Activated T-cell treated with anti-CD3 and anti-CD28 coated beads, Interleukin-2, amount 50 U/mL, for 72 hours (primary cell): ENCODE measurements around the gene TAOK3. TPM values are rescaled to one million over a fixed set of nuclear protein-coding genes. Genes with fewer than 3 reads are reported as not detected.
"Not testable (repeated sequence)": the region's sequence is repeated elsewhere in the genome, so short reads cannot be mapped to it uniquely, and the experiment has no call there.

Experiments used
- ATAC-seq, 2 donors: fragments of 150-1000 bp; cut with Tn5 transposase; replicated peaks in 1 of 2; 2 replicates each; pipeline ENCODE4 v1.10.0; 2021; ENCODE audit warnings: moderate library complexity in 2 of 2, mild to moderate bottlenecking in 1 of 2
- DNase-seq, 2 donors: peaks; one replicate each; pipeline ENCODE4 v3.0.0; 2021 to 2022; ENCODE audit warnings: mixed read lengths in 1 of 2
- H3K27ac Mint-ChIP-seq: one replicate; pipeline ENCODE4 v1.8.0; 2022; ENCODE audit warnings: mild to moderate bottlenecking, moderate library complexity, mixed read lengths
- H3K27me3 Mint-ChIP-seq: one replicate; pipeline ENCODE4 v1.8.0; 2022; ENCODE audit warnings: low read depth, mixed read lengths
- H3K36me3 Mint-ChIP-seq, 2 donors: one replicate each; pipeline ENCODE4 v1.8.0; 2022; ENCODE audit warnings: mixed read lengths in 2 of 2, mild to moderate bottlenecking in 1 of 2; ENCODE audit not compliant: insufficient read depth in 2 of 2
- H3K4me1 Mint-ChIP-seq: one replicate; pipeline ENCODE4 v1.8.0; 2022; ENCODE audit warnings: low read depth, mixed read lengths
- H3K4me3 Mint-ChIP-seq, 2 donors: one replicate each; pipeline ENCODE4 v1.8.0; 2022; ENCODE audit warnings: mild to moderate bottlenecking in 2 of 2, mixed read lengths in 2 of 2, moderate library complexity in 2 of 2
- H3K9me3 Mint-ChIP-seq, 2 donors: one replicate each; pipeline ENCODE4 v1.8.0; 2022; ENCODE audit warnings: mixed read lengths in 2 of 2
- total RNA-seq, 2 donors: library from RNA; stranded (reverse); gene quantifications; one replicate each; pipeline ENCODE4 v1.2.3, GENCODE V29; 2022

The TAOK3 gene
- total RNA-seq, 2 donors from 2014 or later: 46.8 to 49.2 TPM

DNA sequence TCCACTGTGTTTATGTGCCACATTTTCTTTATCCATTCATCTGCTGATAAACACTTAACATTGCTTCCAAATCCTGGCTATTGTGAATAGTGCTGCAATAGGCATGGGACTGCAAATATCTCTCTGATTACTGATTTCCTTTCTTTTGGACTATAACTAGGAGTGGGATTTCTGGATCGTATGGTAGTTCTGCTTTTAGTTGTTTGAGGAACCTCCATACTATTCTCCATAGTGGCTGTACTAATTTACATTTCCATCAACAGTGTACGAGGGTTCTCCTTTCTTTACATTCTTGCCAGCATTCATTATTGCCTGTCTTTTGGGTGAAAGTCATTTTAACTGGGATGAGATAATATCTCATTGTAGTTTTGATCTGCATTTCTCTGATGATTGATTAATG is 47.6 kb downstream of the TAOK3 start:
- no peak for DNase-seq
- H3K4me1 Mint-ChIP-seq: peaks cover 9% of the 10 kb centered on the region
- no peak overlapping the region for H3K27ac Mint-ChIP-seq
- no peak overlapping the region for H3K4me3 Mint-ChIP-seq
- H3K9me3 Mint-ChIP-seq: no peaks in the 10 kb centered on the region
- H3K27me3 Mint-ChIP-seq: no peaks in the 10 kb centered on the region
- H3K36me3 Mint-ChIP-seq: peaks cover 0 to 2% of the 10 kb centered on the region in 2 donors
- ATAC-seq: no peak

DNA sequence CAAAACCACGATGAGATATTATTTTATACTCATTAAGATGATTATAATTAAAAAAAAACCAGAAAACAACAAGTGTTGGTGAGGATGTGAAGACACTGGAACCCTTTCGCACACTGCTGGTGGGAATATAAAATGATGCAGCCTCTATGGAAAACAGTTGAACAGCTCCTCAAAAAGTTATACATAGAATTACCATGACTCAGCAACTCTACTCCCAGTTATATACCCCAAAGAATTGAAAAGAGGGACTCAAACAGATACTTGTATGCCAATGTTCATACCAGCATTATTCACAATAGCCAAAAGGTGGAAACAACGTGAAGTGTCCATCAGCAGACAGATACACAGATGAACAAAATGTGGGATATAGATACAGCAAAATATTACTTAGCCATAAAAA is 53.1 kb downstream of the TAOK3 start:
- Mint-ChIP-seq H3K4me3 (no peak overlapping the region), H3K36me3 (peaks cover 4 to 10% of the 10 kb centered on the region in 2 donors), H3K9me3 (peaks cover 0 to 3% of the 10 kb centered on the region in 2 donors), H3K4me1 (no peaks in the 10 kb centered on the region), H3K27me3 (no peaks in the 10 kb centered on the region), H3K27ac (no peak overlapping the region)
- DNase-seq: no peak
- no peak for ATAC-seq

DNA sequence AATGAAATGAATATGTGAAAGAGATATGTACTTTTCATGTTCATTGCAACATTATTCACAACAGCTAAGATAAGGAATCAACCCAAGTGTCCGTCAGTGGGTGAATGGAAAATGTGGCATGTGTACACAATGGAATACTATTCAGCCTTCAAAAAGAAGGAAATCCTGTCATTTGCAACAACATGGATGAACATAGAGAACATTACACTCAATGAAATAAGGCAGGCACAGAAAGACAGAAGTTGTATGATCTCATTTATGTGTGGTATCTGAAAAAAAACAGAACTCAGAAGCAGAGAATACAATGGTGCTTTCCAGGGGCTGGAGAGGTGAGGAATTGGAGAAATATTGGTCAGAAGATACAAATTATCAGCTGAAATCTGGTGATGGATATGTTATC is 54.0 kb downstream of the TAOK3 start:
- ATAC-seq: no peak
- no peaks in the 10 kb centered on the region for H3K27me3 Mint-ChIP-seq
- no peak overlapping the region for H3K27ac Mint-ChIP-seq
- peaks cover 0 to 3% of the 10 kb centered on the region in 2 donors for H3K9me3 Mint-ChIP-seq
- DNase-seq: no peak
- peaks cover 4 to 10% of the 10 kb centered on the region in 2 donors for H3K36me3 Mint-ChIP-seq
- H3K4me3 Mint-ChIP-seq: no peak overlapping the region
- H3K4me1 Mint-ChIP-seq: peaks cover 4% of the 10 kb centered on the region

- H3K4me1 Mint-ChIP-seq: peaks cover 12% of the 10 kb centered on the region
- no peak overlapping the region for H3K4me3 Mint-ChIP-seq
- DNase-seq: no peak
- H3K36me3 Mint-ChIP-seq: peaks cover 4 to 10% of the 10 kb centered on the region in 2 donors
- H3K9me3 Mint-ChIP-seq: peaks cover 0 to 3% of the 10 kb centered on the region in 2 donors
- no peak overlapping the region for H3K27ac Mint-ChIP-seq
- no peak for ATAC-seq
- no peaks in the 10 kb centered on the region for H3K27me3 Mint-ChIP-seq
Measured at GRCh38 chr12:118317729-118318128, 55.0 kb downstream of the TAOK3 start.

DNA sequence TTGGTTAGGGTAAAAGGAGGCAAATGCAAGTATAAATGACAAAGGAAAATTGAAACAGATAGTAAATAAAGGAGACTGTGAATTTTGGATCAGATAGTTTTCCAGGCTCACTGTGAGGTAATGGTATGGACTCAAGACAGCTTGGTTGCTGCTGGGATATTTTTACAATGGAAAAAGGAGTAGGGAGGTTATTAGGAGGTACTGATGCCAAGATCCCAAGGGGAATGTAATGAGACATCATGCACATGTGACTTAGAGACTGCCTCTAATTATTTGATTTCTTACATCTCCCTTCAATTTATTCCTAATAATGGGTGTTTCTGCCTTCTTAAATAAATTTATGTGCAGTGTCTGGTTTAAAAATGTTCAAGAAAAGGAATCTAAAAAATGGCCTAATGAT is 56.9 kb downstream of the TAOK3 start:
- Mint-ChIP-seq H3K27me3 (no peaks in the 10 kb centered on the region), H3K4me3 (no peak overlapping the region), H3K9me3 (peaks cover 0 to 3% of the 10 kb centered on the region in 2 donors), H3K4me1 (peaks cover 18% of the 10 kb centered on the region), H3K27ac (no peak overlapping the region), H3K36me3 (peaks cover 4 to 12% of the 10 kb centered on the region in 2 donors)
- DNase-seq (no peak), ATAC-seq (no peak)

- no peaks in the 10 kb centered on the region for H3K27me3 Mint-ChIP-seq
- H3K27ac Mint-ChIP-seq: peak overlapping the region; percentile 88
- ATAC-seq (peak; percentile 64 to 80), DNase-seq (no peak)
- peaks cover 0 to 8% of the 10 kb centered on the region in 2 donors for H3K36me3 Mint-ChIP-seq
- H3K4me1 Mint-ChIP-seq: peaks cover 42% of the 10 kb centered on the region
- no peaks in the 10 kb centered on the region for H3K9me3 Mint-ChIP-seq
- peak overlapping the region; percentile 42 to 82 for H3K4me3 Mint-ChIP-seq
Measured at GRCh38 chr12:118312578-118312977, 60.1 kb downstream of the TAOK3 start.

DNA sequence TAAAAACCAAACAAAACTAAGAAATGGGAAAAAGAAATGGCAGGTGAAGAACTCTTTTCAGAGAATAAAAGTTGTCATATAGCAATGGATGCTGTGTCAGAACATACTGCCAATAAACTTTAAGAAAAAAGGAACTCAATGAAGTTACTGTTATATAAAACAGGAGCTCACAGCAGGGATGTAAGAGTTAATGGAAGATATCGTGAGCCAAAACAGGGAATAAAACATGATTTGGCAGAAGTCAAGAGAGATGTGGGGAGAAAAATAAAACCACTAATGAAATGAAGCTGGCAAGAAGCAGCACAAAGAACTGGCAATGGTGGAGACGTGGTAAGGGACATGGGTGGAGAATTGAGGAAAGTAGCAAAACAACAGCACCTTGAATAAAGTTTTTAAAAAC is 61.0 kb downstream of the TAOK3 start:
- DNase-seq (no peak), ATAC-seq (no peak)
- H3K9me3 Mint-ChIP-seq: no peaks in the 10 kb centered on the region
- H3K4me1 Mint-ChIP-seq: peaks cover 49% of the 10 kb centered on the region
- no peaks in the 10 kb centered on the region for H3K27me3 Mint-ChIP-seq
- H3K27ac Mint-ChIP-seq: peak overlapping the region; percentile 38
- H3K36me3 Mint-ChIP-seq: peaks cover 0 to 5% of the 10 kb centered on the region in 2 donors
- H3K4me3 Mint-ChIP-seq: peak overlapping the region in 1 of 2 donors; percentile 40

GRCh38 chr12:118310320-118310719 is 62.4 kb downstream of the TAOK3 start:
- no peak for DNase-seq
- no peak for ATAC-seq
- H3K4me3 Mint-ChIP-seq: no peak overlapping the region
- H3K36me3 Mint-ChIP-seq: peaks cover 0 to 4% of the 10 kb centered on the region in 2 donors
- no peaks in the 10 kb centered on the region for H3K9me3 Mint-ChIP-seq
- H3K27me3 Mint-ChIP-seq: no peaks in the 10 kb centered on the region
- H3K4me1 Mint-ChIP-seq: peaks cover 49% of the 10 kb centered on the region
- no peak overlapping the region for H3K27ac Mint-ChIP-seq

- not testable (repeated sequence) for ATAC-seq, H3K27me3 Mint-ChIP-seq, H3K9me3 Mint-ChIP-seq, H3K27ac Mint-ChIP-seq, H3K36me3 Mint-ChIP-seq
- peak; percentile 5 to 18 for DNase-seq
- H3K4me3 Mint-ChIP-seq: peak overlapping the region; percentile 47 to 77
- peaks cover 56% of the 10 kb centered on the region for H3K4me1 Mint-ChIP-seq
Measured at GRCh38 chr12:118308006-118308405, 64.7 kb downstream of the TAOK3 start.

DNA sequence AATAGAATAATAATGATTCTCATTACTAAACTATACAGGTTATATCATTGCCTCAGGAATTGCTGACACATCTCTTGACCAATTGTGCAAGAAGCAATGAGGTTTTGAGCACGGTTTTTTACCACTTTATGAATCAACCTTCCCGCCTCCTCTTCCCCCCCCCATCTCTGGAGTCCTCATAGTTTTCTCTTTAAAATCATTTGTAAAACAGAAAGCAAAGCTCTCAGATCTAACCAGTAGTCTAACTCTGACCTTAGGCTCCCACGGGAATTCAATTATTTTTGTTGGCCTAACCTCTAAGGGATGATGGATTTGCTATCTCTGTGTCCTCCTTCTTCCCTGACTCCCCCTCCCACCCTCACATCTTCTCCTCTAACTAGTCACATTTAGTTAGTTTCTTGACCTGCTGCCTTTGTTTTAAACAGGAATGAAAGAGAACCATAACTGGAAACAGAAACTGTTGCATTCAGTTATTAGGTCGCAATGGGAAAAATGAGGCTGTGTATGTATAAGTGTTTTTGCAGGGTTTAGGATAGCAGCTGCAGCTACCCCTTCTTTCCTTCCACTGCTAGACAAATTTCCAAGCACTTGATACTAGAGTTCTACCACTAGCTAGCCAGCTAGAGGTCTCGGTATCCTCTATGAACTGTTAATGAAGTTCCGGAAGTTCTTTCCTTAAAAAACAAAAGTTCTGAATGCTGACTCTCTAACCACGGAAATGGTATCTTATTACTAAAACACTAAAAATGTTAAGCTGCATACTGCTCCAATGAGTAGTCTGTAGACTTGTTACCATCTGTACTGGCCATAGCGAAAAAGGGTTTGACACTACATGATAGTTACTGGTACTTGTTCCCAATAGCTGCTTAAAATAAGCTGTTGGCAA is 65.4 kb downstream of the TAOK3 start:
- Mint-ChIP-seq H3K27me3 (no peaks in the 10 kb centered on the region), H3K36me3 (peaks cover 0 to 4% of the 10 kb centered on the region in 2 donors), H3K27ac (peak overlapping the region; percentile 90), H3K4me3 (peak overlapping the region; percentile 77 to 90), H3K9me3 (no peaks in the 10 kb centered on the region), H3K4me1 (peaks cover 54% of the 10 kb centered on the region)
- peak; percentile 85 to 87 for ATAC-seq
- peak; percentile 54 to 61 for DNase-seq

- H3K27ac Mint-ChIP-seq: peak overlapping the region; percentile 43
- peaks cover 65% of the 10 kb centered on the region for H3K4me1 Mint-ChIP-seq
- ATAC-seq (peak in 1 of 2 donors; percentile 32), DNase-seq (no peak)
- H3K4me3 Mint-ChIP-seq: peak overlapping the region in 1 of 2 donors; percentile 57
- no peaks in the 10 kb centered on the region for H3K27me3 Mint-ChIP-seq
- H3K36me3 Mint-ChIP-seq: no peaks in the 10 kb centered on the region
- H3K9me3 Mint-ChIP-seq: no peaks in the 10 kb centered on the region
Measured at GRCh38 chr12:118304093-118304492, 68.6 kb downstream of the TAOK3 start.

DNA sequence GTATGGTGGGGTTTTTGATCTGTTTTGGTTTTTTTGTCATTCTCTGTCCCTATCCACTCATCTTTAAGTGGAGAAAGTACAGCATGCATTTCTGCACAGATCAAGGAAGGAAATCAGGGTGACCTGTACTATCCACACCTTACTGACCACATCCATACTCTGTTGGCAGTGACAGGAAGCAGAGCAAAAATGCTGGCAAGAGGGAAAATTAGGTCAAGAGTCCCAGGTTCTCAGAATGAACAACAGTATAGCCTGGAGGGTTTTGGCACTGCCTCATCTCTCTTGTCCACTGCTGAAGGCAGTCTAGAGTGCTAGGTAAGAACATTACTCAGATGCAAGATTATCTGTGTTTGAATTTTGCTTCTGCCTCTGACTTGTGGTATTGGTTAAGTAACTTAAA is 70.7 kb downstream of the TAOK3 start:
- Mint-ChIP-seq H3K36me3 (no peaks in the 10 kb centered on the region), H3K9me3 (no peaks in the 10 kb centered on the region), H3K4me1 (peaks cover 47% of the 10 kb centered on the region), H3K27me3 (no peaks in the 10 kb centered on the region), H3K4me3 (no peak overlapping the region), H3K27ac (peak overlapping the region; percentile 77)
- no peak for DNase-seq
- ATAC-seq: no peak

GRCh38 chr12:118299791-118300460 is 72.8 kb downstream of the TAOK3 start:
- ATAC-seq: no peak
- H3K4me3 Mint-ChIP-seq: no peak overlapping the region
- H3K27ac Mint-ChIP-seq: no peak overlapping the region
- H3K9me3 Mint-ChIP-seq: no peaks in the 10 kb centered on the region
- no peaks in the 10 kb centered on the region for H3K27me3 Mint-ChIP-seq
- no peak for DNase-seq
- no peaks in the 10 kb centered on the region for H3K36me3 Mint-ChIP-seq
- peaks cover 45% of the 10 kb centered on the region for H3K4me1 Mint-ChIP-seq
